ENCODE data around the gene PROM2.

- TF ChIP-seq CTCF (conservative IDR thresholded peaks at IDR 0.05; ENCODE audit: low read depth, low read length) (no peak), EZH2 (IDR thresholded peaks at IDR 0.05; ENCODE audit: borderline replicate concordance, low read depth, low read length, poor library complexity, severe bottlenecking) (no peak)
Observed at GRCh38 chr2:95318431-95319220, 44.4 kb downstream of the PROM2 start.
